ENCODE data around the gene ZNF618.
"Not testable (repeated sequence)": the region's sequence is repeated elsewhere in the genome, so short reads cannot be mapped to it uniquely, and the experiment has no call there.

ZNF618 gene

GRCh38 chr9:113988385-113989016 lies 112.4 kb downstream of the ZNF618 start:
- DNase-seq (ENCODE audit: low read depth, low spot score) = no peak

- DNase-seq (ENCODE audit: low read depth, low spot score) = no peak
These were observed 113.1 kb downstream of the ZNF618 start for GRCh38 chr9:113989017-113989713.

- DNase-seq (ENCODE audit: low read depth, low spot score) = no peak
These were observed 113.8 kb downstream of the ZNF618 start for GRCh38 chr9:113989714-113990569.

- DNase-seq (ENCODE audit: low read depth, low spot score) = no peak
These were observed 114.4 kb downstream of the ZNF618 start for GRCh38 chr9:113990570-113990907.

- no peak for DNase-seq (ENCODE audit: low read depth, low spot score)
These were observed 114.9 kb downstream of the ZNF618 start for GRCh38 chr9:113990975-113991471.

GRCh38 chr9:113991714-113992113 lies 115.6 kb downstream of the ZNF618 start:
- no peak for DNase-seq (ENCODE audit: low read depth, low spot score)

GRCh38 chr9:113992276-113992951 lies 116.3 kb downstream of the ZNF618 start:
- no peak for DNase-seq (ENCODE audit: low read depth, low spot score)

- no peak for DNase-seq (ENCODE audit: low read depth, low spot score)
These were observed 116.9 kb downstream of the ZNF618 start for GRCh38 chr9:113992994-113993393.

GRCh38 chr9:113993838-113994540 lies 117.9 kb downstream of the ZNF618 start:
- DNase-seq (ENCODE audit: low read depth, low spot score) = no peak

- DNase-seq (ENCODE audit: low read depth, low spot score) = no peak
These were observed 119.3 kb downstream of the ZNF618 start for GRCh38 chr9:113995401-113995800.

- DNase-seq (ENCODE audit: low read depth, low spot score) = no peak
These were observed 119.9 kb downstream of the ZNF618 start for GRCh38 chr9:113995963-113996362.

- no peak for DNase-seq (ENCODE audit: low read depth, low spot score)
These were observed 120.5 kb downstream of the ZNF618 start for GRCh38 chr9:113996531-113997001.

- DNase-seq (ENCODE audit: low read depth, low spot score) = not testable (repeated sequence)
These were observed 121.0 kb downstream of the ZNF618 start for GRCh38 chr9:113997064-113997463.

GRCh38 chr9:113997610-113998009 lies 121.5 kb downstream of the ZNF618 start:
- no peak for DNase-seq (ENCODE audit: low read depth, low spot score)

- DNase-seq (ENCODE audit: low read depth, low spot score) = no peak
These were observed 122.0 kb downstream of the ZNF618 start for GRCh38 chr9:113998114-113998513.

- DNase-seq (ENCODE audit: low read depth, low spot score) = no peak
These were observed 122.6 kb downstream of the ZNF618 start for GRCh38 chr9:113998525-113999255.

- DNase-seq (ENCODE audit: low read depth, low spot score) = no peak
These were observed 123.3 kb downstream of the ZNF618 start for GRCh38 chr9:113999256-114000062.

GRCh38 chr9:114000063-114000454 lies 124.0 kb downstream of the ZNF618 start:
- no peak for DNase-seq (ENCODE audit: low read depth, low spot score)

GRCh38 chr9:114000671-114001409 lies 124.7 kb downstream of the ZNF618 start:
- DNase-seq (ENCODE audit: low read depth, low spot score) = no peak

Data from activated CD4-positive, CD25-positive, alpha-beta regulatory T cell treated with anti-CD3 and anti-CD28 coated beads, Interleukin-2, amount 50 U/mL, for 16 hours (primary cell).